Effector CD4-positive, alpha-beta T cell (primary cell): Measurements from ENCODE around the gene SLC7A6OS.

Source experiments
- DNase-seq: peaks from one replicate; pipeline ENCODE4 v3.0.0-alpha.2; 2020

The SLC7A6OS gene

GRCh38 chr16:68343137-68343536, 32.4 kb upstream of the SLC7A6OS start:
- no peak for DNase-seq

GRCh38 chr16:68342620-68343019, 31.9 kb upstream of the SLC7A6OS start:
- DNase-seq = no peak

- no peak for DNase-seq
These were observed 28.5 kb upstream of the SLC7A6OS start for GRCh38 chr16:68339214-68339613.

- DNase-seq = no peak
These were observed 27.8 kb upstream of the SLC7A6OS start for GRCh38 chr16:68338326-68339119.

- no peak for DNase-seq
These were observed 24.4 kb upstream of the SLC7A6OS start for GRCh38 chr16:68335175-68335574.

GRCh38 chr16:68332411-68333121, 21.8 kb upstream of the SLC7A6OS start:
- no peak for DNase-seq

- no peak for DNase-seq
These were observed 21.2 kb upstream of the SLC7A6OS start for GRCh38 chr16:68331879-68332410.

GRCh38 chr16:68328860-68329390, 18.2 kb upstream of the SLC7A6OS start:
- DNase-seq = no peak

GRCh38 chr16:68328151-68328859, 17.6 kb upstream of the SLC7A6OS start:
- peak; percentile 73 for DNase-seq

- DNase-seq = no peak
These were observed 14.1 kb upstream of the SLC7A6OS start for GRCh38 chr16:68324780-68325357.

- no peak for DNase-seq
These were observed 13.6 kb upstream of the SLC7A6OS start for GRCh38 chr16:68324336-68324735.

GRCh38 chr16:68319185-68319908, 8.6 kb upstream of the SLC7A6OS start:
- DNase-seq = no peak

- DNase-seq = no peak
These were observed 2.4 kb upstream of the SLC7A6OS start for GRCh38 chr16:68313116-68313515.

- DNase-seq = peak; percentile 11
These were observed 341 bp downstream of the SLC7A6OS start for GRCh38 chr16:68310437-68310773.

GRCh38 chr16:68309799-68310198, 947 bp downstream of the SLC7A6OS start:
- no peak for DNase-seq

GRCh38 chr16:68306633-68307032, 4.1 kb downstream of the SLC7A6OS start:
- no peak for DNase-seq

- no peak for DNase-seq
These were observed 9.8 kb downstream of the SLC7A6OS start for GRCh38 chr16:68300734-68301459.

GRCh38 chr16:68299571-68300453, 10.9 kb downstream of the SLC7A6OS start:
- DNase-seq = no peak

GRCh38 chr16:68298907-68299561, 11.7 kb downstream of the SLC7A6OS start:
- DNase-seq = no peak

GRCh38 chr16:68298312-68298711, 12.4 kb downstream of the SLC7A6OS start:
- DNase-seq = no peak
